NCI-H2029 treated with DMSO at 0.1 percent for 48 hours (cell line): ENCODE measurements around the gene CLTC.
"Not testable (repeated sequence)": the region's sequence is repeated elsewhere in the genome, so short reads cannot be mapped to it uniquely, and the experiment has no call there.

Source experiments
- DNase-seq: peaks from one replicate; lab custom pipeline; 2025; lab: John Stamatoyannopoulos, UW

The CLTC gene

DNA sequence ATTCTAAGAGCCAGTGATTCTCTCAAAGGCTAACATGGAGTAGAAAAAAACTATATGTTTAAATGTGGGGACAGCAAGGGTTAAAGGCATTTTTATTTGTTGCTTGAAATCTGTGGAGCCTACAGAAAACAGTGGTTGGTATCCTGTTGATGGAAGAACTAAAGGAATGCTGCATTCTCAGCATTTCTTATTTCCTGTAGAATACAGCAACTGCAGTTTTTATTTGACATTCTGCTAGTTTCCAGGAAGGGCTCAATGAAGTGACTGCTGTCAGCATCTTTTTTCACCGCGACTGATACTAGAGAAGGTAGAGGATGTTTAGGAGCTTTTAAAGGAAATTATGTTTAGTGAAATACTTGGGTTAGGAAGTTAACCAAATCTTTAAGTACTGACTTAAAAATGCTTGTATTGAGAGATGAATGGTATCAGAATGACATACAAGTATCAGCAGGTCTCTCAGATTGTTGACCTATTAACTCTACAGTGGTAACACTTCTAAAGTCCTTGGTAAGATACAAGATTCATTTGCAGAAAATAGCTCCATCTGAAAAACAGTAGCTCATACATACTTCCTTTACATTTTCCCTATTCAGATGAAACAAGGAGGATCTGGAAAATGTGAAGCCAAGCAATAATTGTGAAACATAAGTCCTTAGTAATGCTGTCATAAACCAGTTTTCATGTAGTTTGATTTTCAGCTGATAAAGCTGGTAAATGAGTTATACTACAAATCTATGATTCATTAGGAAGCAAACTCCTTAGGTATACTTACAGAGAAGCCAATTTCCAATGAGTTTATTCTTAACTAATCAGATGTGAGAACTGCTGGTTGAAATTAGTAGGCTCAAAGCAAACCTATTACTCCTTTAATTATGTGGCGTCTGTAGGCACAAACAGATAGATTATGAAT is 15.2 kb downstream of the CLTC start:
- no peak for DNase-seq

DNA sequence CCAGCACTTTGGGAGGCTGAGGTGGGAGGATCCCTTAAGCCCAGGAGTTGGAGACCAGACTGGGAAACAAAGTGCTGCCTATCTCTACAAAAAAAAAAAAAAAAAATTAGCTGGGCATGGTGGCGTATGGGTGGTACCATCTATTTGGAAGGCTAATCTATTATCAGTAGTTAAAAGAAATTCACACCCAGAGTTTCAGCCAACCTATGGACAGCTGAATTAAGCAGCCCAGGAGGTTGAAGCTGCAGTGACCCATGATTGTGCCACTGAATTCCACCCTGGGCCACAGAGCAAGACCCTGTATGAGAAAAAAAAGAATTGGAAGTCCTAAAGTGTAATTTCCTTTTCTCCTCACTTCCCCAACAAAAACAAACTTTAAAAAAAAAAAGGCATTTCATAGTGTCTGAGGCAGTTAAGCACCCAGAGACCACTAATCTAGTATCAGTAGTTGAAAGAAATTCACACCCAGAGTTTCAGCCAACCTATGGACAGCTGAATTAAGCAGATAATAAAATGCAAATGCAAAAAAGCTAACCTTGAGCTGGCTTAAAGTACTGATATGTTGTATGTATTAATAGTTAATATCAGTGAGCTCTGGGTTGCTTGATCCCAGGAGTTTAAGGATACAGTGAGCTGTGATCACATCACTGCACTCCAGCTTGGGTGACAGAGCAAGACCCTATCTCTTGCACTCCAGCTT is 18.1 kb downstream of the CLTC start:
- no peak for DNase-seq

DNA sequence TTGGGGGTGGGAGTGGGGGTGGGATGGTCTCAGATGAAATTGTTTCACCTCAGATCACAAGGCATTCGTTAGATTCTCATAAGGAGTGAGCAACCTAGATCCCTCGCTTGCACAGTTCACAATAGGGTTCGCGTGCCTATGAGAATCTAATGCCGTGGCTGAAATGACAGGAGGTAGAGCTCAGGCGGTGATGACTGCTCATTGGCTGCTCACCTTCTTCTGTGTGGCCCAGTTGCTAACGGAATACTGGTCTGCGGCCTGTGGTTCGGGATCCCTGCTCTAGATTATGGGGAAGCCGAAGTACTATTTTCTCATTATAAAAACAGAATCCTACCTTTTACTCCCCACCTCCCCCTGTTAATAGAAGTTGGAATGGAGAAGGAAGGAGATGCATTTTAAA is 18.9 kb downstream of the CLTC start:
- DNase-seq = no peak

DNA sequence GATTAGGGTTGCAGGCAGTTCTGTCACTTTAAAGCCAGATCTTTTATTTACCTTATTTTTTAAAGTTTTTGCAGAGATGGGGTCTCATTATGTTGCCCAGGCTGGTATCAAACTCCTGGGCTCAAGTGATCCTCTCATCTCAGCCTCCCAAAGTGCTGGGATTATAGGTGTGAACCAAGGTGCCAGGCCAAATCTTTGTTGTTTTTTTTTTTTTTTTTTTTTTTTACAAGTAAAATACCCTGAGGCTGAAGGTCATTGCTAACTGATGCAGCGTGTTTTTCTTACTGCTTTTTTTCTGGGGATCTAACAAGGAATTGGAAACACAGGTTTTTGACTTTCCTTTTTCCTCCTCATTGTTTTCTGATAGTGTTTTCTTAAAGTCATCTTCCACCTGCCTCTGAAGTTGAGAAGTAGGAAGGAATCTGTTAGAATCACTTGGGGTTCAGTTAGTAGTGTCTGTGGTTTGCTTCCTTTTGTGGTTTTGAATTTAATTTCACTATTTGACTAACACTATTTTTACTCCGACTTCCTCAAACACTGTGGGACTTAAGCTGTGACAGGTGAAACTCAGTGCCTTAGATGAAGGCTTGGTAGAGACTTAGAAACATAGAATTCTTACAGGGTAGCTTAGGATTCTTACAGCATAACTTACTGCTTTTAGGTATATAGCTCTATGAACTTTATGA is 22.2 kb downstream of the CLTC start:
- DNase-seq = no peak

DNA sequence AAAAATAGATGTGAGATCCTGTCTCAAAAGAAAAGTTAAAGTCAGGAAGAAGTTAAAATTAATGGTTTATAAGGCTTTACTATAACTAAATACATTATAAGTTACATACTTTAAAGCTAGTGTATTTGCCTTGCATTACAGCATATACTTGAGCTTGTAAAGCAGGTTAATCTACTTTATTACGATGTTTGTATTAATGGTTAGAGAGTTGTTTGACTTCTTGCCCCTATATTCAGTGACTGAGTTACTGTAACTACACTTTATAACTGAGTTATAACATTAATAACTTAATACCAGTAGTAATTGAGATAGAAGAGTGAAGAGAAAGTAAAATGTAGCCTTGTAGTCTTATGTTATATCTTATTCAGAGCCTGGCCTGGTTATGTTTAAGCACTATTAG is 22.9 kb downstream of the CLTC start:
- no peak for DNase-seq

DNA sequence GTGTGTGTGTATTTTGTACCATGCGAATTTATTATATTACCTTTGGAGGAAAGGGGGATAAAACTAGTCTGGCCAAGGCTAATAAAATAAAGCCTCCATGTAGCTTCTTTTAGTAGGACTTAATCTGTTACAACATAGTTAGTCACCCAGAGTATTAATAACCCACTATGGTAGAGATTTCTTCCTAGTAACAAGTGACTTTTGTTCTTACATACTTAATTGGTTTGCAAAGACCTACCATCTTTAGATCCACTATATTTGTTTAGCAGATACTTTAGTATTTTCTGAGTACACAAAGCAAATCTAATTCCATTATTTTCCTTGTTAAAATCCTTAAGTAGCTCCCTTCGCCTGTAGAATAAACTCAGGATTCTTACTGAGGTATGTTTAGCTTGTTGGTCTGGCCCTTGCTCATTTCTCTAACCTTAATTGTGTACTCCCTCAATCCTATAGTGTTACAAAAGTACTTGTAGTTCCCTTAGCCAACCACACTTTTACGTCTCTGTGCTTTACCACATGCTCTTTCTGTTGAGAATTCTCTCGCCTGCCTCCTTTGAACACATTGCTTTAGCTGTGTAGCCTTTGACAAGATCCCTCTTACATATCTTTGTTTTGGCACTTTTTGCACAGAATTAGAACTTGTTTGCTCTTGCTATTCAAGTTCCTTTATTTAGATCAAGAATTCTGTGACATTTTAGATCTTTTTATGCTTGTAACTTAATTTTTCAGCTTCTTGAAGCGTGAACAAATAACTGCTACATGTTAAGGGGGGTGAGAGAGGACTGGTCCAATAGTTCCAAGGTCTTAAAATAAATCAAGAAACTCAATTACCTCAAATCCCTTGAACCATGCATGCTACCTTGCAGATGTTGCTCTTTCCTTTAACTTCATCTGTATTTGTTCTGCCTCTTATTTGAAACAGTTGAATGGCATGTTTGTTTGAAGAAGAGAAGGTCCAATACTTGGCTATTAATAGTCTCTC is 23.8 kb downstream of the CLTC start:
- no peak for DNase-seq

DNA sequence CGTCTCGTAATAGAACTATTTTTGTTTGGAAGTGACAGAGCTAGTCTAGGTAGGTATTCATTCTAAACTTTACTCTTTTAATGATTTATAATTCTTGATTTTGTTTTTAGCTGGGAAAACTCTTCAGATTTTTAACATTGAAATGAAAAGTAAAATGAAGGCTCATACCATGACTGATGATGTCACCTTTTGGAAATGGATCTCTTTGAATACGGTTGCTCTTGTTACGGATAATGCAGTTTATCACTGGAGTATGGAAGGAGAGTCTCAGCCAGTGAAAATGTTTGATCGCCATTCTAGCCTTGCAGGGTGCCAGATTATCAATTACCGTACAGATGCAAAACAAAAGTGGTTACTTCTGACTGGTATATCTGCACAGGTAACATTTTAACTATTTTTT is 27.6 kb downstream of the CLTC start:
- no peak for DNase-seq

DNA sequence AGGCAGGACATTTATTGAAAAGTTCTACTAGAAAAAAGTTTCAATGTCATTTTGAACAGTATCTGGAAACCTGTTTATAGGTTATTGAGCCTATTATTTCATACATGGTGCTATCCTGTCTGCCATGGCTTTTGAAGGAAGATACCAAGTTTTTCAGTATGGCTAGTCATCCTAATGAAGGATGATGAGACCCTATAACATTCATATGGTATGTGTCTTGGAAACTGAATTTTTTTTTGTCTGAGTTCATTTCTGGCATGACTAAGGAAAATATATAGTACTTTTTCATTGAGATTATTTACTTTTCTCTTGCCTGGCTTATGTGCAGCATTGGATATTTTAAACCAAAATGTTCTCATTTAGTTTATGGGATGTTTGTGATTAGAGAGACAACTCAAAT is 30.2 kb downstream of the CLTC start:
- no peak for DNase-seq

DNA sequence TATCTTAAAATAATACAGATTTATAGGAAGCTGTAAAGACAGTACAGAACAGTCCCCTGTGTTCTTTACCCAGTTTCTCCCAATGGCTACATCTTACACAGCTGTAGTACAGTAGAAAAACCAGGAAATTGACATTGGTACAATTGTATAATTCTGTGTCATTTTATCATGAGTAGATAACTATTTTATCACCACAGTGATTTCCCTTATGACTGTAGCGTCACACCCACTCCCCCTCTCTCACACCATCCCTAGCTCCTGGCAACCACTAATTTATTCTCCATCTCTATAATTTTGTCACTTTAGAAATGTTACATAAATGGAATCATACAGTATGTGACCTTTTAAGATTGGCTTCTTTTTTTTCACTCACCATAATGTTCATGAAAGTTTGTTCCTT is 30.9 kb downstream of the CLTC start:
- DNase-seq = no peak

DNA sequence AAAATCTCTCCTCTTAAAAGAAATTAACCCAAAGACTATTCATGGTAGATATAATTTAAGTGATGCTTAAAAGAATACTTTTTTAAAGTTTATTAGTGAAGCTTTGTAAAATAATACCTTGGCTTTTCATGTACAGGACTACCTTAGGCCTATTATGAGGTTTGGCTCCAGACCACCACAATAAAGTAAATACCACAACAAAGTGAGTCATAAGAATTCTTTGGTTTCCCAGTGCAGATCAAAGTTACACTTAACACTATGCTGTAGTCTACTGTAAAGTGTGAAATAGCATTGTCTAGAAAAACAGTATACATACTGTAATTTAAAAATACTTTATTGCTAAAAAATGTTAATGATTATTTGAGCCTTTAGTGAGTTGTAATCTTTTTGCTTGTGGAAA is 31.7 kb downstream of the CLTC start:
- no peak for DNase-seq

DNA sequence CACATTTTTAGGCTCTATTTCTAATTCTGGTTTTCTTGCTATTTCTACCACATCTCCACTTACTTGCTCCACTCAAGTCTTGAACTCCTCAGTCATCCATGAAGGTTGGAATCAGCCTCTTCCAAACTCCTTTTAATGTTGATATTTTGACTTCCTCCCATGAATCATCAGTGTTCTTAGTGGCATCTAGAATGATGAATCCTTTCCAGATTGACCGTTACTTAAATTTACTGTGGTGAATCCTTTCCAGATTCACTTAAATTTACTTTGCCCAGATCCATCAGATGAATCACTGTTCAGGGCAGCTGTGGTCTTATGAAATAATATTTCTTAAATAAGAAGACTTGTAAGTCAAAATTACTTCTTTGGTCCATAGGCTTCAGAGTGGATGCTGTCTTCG is 32.4 kb downstream of the CLTC start:
- no peak for DNase-seq

DNA sequence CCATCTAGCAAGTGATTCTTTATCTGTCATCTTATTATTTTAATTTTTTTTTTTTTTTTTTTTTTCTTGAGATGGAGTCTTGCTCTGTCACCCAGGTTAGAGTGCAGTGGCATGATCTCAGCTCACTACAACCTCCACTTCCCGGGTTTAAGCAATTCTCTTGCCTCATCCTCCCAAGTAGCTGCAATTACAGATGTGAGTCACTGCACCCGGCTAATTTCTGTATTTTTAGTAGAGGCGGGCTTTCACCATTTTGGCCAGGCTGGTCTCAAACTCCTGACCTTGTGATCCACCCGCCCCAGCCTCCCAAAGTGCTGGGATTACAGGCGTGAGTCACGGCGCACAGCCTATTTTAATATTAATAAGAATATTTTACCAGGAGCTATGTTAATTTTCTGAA is 36.9 kb downstream of the CLTC start:
- not testable (repeated sequence) for DNase-seq

DNA sequence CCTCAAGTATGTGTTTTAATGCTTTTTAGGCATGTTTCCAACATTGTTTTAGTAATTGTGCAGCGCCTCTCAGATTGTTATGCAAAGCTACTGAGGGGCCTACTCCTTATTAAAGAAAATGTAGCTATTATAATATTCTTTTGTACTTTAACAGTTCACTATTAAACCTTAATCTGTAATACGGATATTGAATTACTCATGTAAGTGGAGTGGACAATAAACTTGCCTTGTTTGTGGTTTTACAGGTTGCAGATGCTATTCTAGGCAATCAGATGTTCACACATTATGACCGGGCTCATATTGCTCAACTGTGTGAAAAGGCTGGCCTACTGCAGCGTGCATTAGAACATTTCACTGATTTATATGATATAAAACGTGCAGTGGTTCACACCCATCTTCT is 46.5 kb downstream of the CLTC start:
- DNase-seq = no peak

DNA sequence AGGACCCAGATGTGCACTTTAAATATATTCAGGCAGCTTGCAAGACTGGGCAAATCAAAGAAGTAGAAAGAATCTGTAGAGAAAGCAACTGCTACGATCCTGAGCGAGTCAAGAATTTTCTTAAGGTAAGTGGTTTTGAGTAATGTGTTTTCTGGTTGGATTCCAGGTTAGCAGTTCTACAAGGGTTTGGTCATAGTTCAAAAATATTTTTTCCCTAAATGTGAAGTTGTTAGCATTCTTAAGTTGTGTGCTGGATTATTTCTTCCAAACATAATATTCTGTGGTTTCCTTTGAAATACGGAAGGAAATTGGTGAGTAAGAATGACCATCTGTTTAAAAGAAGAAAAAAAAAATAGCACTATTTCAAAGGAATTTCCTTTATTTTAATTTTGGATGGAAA is 49.1 kb downstream of the CLTC start:
- no peak for DNase-seq

DNA sequence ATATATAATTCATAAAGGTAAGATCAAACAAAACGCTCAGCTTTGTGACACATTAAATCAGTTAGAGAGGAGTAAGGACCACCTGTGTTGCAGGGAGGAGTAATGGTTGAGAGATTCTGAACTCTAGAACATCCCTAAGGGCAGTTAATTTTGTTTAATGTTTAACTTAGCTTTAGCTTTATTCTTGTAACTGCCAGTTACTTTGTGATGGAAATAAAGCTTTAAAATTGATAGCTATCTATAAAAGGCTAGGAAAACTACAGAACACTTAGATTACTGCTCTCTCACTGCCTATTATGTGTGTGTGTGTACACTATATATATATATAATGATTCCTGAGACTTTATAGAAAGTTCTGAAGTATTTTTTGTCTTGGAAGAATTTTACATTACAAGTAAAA is 49.7 kb downstream of the CLTC start:
- DNase-seq = no peak

DNA sequence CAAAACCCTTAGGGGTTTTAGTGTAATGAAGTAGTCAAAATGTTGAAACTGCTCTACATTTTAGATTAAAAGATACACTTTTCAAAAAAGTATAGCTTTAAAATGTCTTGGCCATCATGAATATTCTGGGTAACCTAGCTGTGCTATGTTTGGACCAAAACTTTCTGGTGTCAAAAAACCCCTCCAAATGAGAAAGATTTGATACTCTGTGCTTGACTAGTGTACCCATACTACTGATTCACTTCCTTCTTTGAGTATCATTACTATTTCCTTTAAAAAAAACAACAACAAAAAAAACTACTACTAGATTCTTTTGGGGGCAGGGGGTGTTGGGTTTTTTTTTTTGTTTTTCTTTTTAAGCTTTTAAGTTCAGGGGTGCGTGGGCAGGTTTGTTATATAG is 50.2 kb downstream of the CLTC start:
- DNase-seq = no peak

DNA sequence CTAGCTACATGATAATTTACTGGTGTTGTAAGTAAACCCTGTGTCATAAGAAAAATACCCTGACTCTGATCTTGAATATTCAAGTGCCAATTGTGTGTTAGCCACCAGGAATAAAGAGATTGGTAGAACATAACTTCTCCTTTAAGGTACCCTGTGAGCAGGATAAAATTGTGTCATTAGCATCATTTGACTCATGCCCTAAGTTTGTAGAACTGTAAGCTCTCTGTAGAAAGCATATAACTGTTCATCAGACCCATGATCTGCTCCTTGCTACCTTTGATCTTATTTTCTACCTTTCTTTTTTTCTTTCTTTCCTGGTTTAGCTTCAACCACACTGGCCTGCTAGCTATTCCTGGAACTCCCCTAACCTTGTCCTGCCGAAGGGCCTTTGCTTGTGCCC is 51.7 kb downstream of the CLTC start:
- no peak for DNase-seq

DNA sequence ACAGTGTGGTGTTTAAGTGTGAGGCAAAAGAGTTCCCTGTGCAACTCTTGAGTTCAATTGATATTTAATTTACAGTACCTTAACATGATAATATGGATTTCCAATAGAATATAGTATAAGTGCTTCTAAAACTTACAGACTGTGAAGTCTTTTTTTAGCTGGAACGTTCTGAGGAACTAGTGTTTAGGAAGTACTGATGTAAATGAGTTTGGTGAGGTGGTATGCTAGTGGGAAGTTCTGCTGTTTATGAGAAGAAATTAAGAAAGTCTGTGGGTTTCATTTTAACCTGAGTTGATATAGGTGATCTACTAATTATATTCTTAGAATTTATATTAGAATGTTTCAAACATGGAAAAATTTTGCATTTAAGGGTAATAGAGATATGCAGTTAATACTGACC is 55.5 kb downstream of the CLTC start:
- no peak for DNase-seq

DNA sequence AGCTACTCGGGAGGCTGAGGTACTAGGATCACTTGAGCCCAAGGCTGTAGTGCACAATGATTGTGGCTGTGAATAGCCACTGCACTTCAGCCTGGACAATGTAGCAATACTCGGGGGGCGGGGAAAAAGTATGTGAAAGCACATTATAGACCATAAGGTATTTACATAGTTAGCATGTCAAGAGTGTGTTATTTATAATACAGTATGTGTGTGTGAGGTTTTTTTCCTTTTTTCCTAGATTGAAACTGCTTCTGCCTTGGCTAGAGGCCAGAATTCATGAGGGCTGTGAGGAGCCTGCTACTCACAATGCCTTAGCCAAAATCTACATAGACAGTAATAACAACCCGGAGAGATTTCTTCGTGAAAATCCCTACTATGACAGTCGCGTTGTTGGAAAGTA is 57.0 kb downstream of the CLTC start:
- no peak for DNase-seq

DNA sequence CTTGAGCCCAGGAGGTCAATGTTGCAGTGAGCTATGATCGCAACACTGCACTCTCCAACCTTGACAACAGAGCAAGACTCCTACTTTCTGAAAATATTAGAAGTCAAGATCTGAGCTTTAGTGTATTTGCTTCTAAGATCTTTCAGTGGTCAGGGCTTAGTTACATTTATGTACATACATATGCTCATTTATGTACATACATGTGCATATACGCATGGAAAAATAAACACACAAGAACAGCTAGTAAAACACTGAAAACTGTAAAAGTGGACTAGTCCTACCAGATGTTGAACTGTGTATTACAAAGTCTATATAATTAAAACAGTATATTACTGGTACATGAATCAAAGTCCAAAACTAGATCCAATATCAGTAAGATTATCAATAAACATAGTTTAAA is 59.2 kb downstream of the CLTC start:
- no peak for DNase-seq

DNA sequence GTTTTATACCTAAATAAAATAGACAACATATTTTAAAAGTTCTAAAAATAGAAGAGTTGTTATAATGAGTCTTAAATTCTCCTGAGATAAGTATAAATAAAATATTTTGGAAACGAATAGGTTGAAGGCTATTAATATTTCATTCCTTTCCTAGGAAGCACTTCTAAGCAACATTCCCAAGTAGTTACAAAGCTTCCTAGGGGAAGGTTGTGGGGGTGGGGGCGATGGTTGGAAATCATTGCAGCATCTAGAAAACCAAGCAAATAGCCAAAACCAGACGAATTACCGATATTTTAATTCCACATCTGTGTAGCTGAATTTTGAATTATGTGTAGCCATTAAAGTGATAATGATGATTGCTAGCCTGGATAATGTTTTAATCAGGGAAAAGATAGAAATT is 60.6 kb downstream of the CLTC start:
- DNase-seq = no peak

DNA sequence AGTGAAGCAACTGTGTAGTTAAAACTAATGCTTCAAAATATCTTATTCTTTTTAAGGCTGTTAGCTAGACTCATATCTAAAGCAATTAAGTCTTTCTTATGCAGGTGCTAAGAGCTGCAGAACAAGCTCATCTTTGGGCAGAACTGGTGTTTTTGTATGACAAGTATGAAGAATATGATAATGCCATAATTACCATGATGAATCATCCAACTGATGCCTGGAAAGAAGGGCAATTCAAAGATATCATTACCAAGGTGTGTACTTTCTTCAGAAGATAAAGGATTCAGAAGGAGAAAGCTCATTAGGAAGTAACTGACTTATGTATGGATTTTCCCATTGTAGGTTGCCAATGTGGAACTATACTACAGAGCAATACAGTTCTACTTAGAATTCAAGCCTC is 63.6 kb downstream of the CLTC start:
- DNase-seq = no peak
